RCC 7860 (cell line): Measurements from ENCODE around the gene FBXO17.

ENCODE experiments used
- DNase-seq: peaks from one replicate; pipeline ENCODE4 v3.0.0-alpha.2; 2015; ENCODE audit warnings: low spot score
- FAIRE-seq: peaks from 2 replicates; lab custom pipeline; 2012; peaks lifted over from hg19 to GRCh38; lab: Jason Lieb, UNC

Gene FBXO17

DNA sequence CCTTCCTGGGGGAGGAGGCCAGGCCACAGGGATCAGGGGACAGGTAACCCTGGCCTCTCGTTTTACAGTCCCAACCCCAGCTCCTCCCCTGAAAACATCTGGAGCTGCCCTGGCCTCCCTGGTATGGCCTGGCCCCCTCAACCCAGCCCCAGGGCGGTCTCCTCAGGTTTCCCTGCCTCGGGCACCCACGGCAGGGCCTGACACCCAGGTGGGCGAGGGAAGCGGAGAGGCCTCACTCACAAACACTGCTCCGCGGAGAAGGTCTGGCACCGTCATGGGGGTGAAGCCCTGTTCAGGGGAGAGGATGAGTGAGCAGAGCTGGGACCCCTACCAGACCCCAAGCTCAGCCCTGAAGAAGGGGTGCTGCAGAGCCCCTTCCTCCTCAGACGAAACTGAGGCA lies 57.0 kb downstream of the FBXO17 start:
- no peak for FAIRE-seq
- DNase-seq, result no peak

DNA sequence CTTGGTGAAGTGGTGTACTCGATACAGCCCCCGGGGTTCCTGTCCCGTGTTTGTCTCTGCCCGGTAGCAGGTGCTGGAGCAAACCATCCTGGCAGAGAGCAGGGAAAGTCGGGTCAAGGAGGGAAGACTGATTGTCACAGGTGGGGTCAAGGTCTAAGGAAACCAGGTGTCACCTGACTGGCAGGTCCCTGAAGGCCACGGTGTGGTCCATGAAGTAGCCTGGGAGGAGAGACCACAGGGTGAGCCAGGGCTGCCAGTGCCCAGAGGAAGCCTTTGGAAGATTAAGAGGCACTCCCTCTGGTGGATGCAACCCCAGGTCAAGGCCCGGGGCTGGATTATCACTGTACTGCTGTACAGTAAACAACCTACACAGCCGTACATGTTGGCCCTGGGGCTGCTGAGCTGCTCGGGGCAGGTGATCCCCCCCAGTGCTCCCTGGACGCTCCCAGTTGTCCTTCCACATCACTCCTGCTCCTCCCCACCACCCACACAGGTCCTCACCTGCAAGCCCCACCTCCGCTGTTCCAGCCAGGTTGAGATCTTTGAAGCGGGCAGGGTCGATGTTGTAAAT lies 57.5 kb downstream of the FBXO17 start:
- DNase-seq (peak; percentile 4), FAIRE-seq (no peak)

DNA sequence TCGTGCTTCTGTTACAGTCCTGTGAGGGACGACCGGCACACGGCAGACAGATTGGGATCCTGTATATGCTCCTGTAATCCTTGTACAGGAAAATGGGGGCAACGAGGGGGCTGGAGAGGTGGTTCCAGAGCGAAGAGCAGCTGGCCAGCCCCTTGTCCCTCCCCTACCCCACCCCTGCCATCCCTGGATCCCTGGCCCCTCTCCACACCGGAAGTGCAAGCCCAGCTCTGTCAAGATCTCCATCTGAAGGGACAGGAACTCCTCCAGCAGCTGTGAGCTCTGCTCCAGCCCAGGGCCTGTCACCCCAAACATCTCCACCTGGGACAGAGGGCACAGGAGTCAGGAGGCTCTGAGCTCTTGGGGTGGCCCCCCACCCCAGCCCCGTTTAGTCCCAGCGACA lies 58.0 kb downstream of the FBXO17 start:
- no peak for DNase-seq

DNA sequence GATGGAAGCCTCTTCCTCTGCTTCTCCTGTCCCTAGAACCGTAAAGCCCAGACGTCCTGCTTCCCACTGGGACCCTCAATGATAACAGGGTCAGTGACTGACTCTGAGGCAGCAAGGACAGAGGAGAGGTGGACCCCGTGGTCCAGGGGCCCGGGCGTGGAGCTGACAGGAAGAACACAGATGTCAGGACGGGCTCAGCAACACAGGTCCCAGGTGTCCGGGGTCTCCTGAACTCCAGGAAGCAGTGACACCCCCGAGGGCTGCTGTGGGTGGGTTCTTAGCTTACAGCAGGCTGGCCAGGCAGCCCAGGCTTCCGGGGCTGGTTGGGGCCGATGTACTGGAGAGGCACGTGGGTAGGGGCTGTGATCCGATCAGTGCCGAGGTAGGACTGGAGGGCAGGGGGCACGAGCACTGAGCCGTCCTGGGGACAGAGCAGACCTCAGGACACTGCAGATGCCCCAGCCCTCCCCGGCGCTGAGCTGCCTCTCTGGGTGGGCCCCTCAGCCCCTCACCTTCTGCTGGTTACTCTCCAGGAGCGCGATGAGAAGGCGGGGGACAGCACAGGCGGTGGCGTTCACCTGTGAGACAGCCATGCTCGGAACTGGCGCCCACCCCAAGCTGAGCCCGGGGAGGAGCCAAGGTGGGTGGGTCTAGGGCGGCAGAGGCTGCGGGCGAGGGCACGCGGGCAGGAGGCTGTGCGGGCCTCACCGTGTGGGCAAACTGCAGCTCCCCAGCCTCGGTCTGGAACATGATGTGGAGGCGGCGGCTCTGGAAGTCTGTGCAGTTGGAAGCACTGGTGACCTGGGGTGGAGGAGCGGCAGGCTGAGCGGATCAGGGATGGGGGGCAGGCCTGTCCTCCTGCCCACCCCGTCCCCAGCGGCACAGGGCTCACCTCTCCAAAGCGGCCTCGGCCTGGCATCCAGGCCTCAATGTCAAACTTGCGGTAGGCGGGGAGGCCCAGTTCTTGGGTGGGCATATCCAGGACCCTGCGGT lies 59.9 kb downstream of the FBXO17 start:
- DNase-seq (no peak), FAIRE-seq (no peak)

More for the DNA sequence above, 58.0 kb downstream of the FBXO17 start:
- no peak for FAIRE-seq

DNA sequence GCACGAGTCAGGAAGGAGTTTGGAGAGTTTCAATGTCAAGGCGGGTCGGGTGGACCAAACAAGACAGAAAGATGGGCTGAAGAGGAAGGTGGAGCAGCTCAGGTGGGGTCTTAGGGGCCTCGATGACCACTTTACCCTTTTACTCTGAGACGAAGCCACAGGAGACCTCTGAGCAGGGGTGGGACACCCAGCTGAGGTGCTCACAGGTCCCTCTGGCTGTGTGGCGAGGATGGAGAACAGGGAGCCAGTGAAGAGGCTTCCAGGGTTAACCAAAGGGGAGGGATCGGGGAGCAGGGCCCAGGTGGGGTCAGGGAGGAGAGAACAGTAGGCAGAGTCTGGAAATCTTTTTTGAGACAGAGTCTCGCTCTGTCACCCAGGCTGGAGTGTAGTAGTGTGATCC lies 61.6 kb downstream of the FBXO17 start:
- DNase-seq (no peak), FAIRE-seq (no peak)

DNA sequence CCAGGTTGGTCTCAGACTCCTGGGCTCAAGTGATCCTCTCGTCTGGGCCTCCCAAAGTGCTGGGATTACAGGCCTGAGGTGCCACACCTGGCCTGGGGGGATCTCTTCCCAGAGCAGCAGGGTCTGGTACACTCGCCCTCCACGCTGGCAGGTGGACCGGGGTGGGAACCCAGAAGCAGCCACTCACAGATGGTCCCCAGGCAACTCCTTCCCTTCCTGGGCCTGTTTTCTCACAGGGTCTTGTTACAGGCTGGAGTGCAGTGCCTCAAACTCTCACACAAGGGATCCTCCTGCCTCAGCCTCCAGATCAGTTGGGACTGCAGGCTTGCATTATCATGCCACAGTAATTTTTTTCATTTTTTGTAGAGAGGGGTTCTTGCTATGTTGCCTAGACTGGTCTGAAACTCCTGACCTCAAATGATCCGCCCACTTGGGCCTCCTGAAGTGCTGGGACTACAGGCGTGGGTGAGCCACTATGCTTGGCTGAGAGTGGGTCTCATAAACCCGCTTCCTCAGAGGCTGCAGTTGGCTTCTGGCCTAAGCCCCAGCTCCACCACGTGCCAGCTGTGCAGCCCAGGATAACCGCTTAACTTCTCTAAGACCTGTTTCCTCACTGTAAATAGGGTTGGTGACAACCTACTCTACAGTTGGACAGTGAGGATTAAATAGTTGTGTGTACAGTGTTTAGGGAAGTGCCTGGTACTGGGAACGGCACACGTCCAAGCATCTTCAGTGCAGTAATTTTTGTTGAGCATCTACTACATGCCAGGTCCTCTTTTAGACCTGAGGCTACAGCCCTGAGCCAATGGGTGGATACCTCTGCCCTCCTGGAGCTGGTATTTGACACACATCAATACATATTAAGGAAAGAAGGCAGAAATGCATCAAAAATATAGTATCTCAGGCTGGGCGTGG lies 62.7 kb downstream of the FBXO17 start:
- FAIRE-seq (no peak), DNase-seq (no peak)

DNA sequence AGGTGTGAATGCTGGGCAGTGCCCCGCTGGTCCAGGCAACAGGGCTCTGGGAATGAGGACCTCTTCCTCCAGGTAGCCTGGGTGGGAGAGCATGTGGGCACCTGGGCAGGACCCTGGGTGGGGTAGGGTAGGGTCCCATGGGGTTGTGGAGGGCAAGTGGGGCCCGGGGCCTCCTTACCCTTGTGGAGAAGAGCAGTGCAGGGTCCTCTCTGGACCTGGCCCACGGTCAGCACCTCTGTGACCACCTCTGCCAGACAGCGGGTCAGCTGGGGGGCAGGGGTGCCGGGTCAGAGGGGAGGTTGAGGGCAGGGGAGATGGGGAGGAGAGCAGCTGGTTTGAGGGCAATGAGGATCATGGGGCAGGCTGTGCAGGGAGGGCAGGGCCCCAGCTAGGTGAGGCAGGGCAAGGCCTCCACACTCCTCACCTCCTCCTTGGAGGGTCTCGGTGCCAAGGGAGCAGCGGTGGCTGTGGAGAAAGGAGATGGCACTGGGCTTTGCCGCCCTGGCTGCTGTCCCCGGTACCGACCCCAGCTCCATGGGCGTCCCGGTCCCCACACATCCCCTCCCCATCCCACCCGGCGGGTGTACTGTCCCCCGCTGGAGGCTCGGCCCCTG lies 64.0 kb downstream of the FBXO17 start:
- FAIRE-seq, result no peak
- DNase-seq, result no peak

DNA sequence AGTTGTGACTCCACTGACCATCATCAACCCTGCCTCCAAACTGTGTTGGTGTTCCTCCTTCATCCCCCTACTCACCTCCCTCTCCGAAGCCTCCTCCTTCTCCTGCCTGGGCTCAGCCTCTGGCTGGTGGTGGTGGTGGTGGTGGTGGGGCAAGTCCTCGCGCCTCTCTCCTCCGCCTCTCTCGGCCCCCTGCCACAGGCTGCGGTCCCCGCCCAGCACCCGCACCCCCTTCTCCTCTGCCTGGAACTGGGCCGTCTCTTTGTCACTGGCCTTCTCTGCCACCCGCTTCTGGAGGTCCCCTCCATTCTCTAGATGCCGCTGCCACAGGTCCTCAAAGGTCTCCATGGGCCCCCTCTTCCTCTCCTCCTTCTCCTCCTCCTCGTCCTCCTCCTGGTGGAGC lies 65.1 kb downstream of the FBXO17 start:
- no peak for FAIRE-seq
- no peak for DNase-seq

DNA sequence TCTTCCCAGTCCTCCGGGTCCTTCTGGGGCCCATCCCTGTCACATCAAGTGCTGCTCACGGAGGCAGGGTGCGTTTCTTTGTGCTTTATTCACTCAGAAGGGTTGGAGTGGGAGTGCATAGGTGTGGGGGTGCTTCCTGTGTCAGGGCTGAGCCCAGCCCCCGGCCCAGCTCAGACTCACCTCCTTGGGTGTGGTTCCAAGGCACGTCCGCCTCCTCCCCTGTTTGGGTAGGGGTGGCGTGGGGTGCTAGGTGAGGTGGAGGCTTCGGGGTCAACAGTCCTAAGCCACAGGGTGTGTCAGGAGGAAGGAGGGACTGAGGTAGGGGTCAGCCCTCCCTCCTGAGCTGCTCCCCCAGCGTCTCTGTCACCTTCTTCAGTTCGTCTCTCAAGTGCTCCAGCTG lies 66.6 kb downstream of the FBXO17 start:
- DNase-seq (no peak), FAIRE-seq (no peak)

DNA sequence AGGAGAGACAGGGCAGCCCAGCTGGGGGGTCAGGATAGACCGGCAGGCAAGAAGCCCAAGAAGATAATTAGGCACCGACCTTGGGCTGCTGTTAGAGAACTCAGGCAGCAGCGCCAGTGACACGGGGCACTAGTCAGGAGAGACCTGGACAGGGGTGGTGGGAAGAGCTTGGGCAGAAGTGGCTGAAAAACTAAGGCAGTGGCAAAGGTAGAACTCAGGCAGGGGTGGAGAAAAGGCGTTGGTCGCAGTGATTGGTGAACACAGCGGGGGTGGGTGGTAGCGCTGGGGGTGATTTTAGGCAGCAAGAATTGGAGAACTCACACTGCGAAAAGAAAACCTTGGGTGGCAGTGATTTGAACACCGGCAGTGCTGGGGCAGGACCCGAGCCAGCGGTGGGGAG lies 67.9 kb downstream of the FBXO17 start:
- DNase-seq (no peak), FAIRE-seq (no peak)

DNA sequence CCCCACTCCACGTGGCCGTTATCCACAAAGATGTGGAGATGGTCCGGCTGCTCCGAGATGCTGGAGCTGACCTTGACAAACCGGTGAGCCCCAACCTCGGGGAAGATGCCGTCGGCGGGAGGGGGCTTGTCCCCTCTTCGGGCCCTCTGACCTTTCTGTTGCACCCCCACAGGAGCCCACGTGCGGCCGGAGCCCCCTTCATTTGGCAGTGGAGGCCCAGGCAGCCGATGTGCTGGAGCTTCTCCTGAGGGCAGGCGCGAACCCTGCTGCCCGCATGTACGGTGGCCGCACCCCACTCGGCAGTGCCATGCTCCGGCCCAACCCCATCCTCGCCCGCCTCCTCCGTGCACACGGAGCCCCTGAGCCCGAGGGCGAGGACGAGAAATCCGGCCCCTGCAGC lies 68.3 kb downstream of the FBXO17 start:
- no peak for FAIRE-seq
- no peak for DNase-seq

DNA sequence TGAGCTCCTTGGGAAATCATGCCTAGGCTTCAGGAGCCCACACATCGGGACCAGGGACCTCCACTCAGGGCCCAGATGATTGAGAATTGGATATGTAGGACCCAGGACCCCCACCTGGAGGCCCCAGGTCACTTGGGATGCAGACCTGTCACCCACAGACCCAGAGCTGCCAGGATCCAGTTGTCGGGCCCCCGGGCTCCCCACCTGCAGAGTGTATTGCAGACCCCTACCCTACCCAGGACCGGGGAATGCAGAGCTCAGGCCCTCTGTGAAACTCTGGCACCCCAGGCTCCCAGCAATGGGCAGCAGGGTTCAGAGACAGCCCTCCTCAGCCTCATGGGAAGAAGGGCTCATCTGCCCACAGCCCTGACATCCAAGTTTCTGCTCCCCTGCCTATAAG lies 69.9 kb downstream of the FBXO17 start:
- no peak for FAIRE-seq
- no peak for DNase-seq

DNA sequence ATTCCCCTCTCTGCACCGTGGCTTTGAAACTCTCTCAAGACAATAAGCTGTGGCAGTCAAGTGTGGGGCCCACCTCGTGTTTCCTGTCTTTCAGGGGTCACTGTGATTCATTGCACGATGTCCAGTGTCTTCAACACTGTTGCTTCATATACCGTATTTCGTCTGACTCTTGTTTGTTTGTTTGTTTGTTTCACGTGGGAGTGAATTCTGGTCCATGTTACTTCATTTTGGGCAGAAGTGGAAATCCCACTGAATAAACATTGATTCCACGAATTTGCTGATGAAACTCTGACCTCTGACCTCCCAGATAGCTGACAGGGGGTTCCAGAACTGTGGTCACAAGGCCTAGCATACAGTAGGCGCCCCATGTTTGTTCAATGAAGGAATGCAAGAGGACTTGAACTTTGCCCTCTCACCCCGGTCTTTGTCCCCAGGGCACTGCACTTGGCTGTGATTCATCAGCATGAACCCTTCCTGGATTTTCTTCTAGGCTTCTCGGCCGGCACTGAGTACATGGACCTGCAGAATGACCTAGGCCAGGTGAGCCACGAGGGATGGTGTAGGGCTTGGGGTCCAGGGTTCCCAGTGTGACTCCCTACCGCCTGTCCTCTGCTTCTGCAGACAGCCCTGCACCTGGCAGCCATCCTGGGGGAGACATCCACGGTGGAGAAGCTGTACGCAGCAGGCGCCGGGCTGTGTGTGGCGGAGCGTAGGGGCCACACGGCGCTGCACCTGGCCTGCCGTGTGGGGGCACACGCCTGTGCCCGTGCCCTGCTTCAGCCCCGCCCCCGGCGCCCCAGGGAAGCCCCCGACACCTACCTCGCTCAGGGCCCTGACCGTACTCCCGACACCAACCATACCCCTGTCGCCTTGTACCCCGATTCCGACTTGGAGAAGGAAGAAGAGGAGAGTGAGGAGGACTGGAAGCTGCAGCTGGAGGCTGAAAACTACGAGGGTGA lies 70.7 kb downstream of the FBXO17 start:
- FAIRE-seq (no peak), DNase-seq (no peak)

DNA sequence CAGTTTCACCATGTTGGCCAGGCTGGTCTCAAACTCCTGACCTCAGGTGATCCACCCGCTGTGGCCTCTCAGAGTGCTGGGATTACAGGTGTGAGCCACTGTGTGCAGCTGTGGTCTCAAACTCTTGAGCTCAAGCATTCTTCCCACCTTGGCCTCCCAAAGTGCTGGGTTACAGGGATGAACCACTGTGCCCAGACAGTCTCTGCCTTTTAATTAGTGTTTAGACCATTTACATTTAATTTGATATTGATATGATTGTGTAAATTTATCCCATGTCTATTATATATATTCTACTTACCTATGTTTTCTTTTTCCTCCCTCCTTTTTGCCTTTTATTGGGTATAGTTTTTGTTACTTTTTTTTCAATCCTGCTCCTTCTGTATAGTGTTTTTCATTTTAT lies 73.9 kb downstream of the FBXO17 start:
- FAIRE-seq, result no peak
- DNase-seq, result no peak

DNA sequence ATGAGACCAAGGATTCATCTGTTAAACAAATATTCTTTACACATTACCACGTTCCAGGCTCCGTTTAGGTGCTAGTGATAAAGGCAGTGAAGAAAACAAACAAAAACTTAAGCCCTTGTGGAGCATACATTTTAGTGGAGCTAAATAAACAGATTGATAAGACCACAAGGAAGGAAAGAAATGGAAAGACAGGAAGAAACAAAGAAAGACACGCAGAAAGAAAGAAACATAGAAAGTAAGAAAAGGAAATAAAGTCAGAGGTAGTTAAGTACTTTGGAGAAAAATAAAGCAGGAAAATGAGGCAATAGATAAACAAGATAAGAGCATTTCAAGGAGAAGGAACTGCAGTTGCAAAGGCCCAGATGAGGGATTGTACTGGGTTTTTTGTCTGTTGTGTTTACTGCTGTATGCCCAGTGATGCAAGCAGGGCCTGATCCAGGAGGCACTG lies 74.8 kb downstream of the FBXO17 start:
- no peak for FAIRE-seq
- DNase-seq, result no peak

DNA sequence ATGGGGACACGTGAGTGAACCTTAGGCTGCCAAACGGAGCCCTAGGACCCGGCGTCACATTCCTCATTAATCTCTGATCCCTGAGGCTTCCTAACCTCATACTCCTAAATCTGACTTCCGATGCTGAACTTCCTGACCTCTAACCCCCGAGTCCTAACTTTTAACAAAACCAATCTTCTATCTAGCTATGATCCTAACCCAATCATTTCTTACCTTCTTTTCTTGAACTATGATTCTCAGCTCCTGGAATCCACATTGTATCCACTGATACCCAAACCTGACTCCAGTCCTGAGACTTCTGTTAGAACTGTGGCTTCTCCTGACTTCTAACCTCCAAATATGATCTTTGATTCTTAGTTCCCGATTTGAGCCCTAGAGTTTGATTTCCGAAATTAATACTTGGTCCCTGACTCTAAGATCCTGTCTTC lies 75.3 kb downstream of the FBXO17 start:
- FAIRE-seq, result no peak
- peak; percentile 8 for DNase-seq

DNA sequence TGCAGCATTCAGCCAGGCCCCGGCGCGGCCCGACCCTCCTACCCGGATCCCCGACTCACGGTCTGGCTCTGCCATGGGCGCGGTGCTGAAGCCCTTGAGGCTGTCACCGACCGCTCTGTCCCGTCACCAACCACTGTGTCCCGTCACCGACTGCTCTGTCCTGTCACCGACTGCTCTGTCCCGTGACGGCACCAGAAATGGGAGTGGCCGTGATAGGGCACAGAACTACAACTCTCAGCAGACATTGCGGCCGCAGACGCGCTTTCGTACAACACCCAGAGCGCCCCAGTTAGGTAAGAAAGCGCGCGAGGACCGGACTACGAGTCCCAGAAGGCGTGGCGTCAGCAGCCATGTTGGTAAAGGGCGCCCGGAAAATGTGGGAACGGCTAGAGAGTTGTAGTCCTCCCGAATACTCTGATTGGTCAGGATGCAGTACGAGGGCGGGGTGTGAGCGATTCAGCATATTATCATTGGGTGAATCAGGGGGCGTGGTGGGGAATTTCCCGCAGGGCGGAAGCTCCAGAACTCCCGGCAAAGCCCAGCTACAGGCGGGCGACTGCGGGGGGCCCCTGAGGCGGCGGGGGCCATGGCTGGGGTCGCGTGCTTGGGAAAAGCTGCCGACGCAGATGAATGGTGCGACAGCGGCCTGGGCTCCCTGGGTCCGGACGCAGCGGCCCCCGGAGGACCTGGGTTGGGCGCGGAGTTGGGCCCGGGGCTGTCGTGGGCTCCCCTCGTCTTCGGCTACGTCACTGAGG lies 75.9 kb downstream of the FBXO17 start, which contains the start of the genes NFKBIB and SIRT2:
NFKBIB (plus strand) TSS at position 523 of the 755 bp plus-strand sequence; CDS start at position 587, 64 bp downstream.
SIRT2 (minus strand) TSS at position 172 of the 755 bp plus-strand sequence; CDS start at position 75, 97 bp downstream.
- FAIRE-seq, result peak; percentile 89
- DNase-seq, result peak; percentile 97

DNA sequence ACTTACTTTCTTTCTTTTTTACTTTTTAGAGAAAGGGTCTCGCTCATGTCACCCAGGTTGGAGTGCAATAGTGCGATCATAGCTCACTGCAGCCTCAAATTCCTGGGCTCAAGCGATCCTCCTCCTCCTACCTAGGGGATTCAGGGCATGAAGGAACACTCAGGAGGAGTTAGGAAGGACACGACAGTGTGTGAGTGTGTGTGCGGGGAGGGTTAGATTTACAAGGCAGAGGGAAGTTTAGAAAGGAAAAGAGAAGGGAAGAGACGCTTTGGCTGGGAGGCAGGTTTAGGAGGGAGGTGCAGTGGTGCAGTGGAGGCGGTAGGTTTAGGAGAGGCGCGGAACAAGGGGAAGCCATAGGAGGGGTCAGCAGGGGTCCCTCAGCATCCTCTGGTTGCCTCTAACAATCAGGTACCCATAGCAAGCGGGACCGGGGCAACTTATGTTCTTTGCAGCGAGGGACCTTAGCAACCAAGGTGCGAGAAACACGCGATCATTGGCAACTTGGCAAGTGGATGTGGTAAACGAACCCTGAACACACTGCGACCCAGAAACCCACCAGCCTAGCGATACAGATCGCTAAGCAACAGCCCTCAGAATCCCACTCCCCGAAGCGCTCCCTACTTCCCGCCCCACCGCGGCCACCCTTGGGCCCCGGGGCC lies 76.6 kb downstream of the FBXO17 start:
- DNase-seq, result no peak
- FAIRE-seq, result no peak
